Activated CD8-positive, alpha-beta memory T cell treated with anti-CD3 and anti-CD28 coated beads for 4 hours (primary cell): ENCODE measurements around the gene PTPRN2.
"Not testable (repeated sequence)": the region's sequence is repeated elsewhere in the genome, so short reads cannot be mapped to it uniquely, and the experiment has no call there.

Experiments used
- DNase-seq, 2 donors: peaks; one replicate each; pipeline ENCODE4 v3.0.0-alpha.2; 2020; ENCODE audit warnings: low read depth in 2 of 2

The PTPRN2 gene

DNA sequence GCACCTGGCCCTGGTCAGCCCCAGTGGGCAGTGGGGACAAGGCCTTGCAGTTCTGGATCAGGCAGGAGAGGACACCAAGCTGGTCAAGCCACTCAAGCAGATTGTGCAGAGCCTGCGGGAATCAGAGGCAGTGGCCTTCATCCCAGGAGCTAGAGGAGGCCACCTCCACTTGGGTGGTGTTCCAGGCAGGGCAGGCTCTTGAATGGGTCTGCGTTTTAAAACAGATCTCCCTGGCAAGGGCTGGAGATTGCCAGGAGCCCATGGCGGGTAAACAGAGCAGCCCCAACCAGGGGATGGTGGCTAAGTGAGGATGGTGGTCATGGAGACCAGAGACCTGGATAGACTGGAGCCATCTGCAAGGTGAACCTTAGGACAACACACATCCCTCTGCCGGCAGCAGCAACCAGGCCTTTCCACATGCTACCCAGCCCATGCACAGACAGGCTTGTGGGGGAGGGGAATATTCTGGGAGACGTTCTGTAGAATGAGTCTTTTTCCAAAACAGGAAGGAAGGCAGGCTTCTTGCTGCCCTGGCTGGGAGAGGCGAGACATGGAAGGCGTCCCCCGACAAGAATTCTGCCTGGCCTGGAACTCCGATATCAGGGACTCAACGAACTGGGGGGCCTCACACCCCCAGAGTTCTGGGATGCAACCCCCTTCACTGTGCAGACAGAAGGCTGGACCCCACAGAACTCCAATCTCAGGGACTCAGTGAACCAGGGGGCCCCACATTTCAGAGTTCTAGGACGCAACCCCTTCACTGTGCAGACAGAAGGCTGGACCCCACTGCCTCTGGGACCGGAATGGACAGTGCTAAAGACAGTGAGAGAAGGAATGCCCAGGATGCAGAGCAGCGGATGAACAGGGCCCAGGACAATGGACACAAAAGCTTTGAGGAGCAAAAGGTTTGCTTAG, 264.8 kb downstream of the PTPRN2 start:
- DNase-seq = no peak

DNA sequence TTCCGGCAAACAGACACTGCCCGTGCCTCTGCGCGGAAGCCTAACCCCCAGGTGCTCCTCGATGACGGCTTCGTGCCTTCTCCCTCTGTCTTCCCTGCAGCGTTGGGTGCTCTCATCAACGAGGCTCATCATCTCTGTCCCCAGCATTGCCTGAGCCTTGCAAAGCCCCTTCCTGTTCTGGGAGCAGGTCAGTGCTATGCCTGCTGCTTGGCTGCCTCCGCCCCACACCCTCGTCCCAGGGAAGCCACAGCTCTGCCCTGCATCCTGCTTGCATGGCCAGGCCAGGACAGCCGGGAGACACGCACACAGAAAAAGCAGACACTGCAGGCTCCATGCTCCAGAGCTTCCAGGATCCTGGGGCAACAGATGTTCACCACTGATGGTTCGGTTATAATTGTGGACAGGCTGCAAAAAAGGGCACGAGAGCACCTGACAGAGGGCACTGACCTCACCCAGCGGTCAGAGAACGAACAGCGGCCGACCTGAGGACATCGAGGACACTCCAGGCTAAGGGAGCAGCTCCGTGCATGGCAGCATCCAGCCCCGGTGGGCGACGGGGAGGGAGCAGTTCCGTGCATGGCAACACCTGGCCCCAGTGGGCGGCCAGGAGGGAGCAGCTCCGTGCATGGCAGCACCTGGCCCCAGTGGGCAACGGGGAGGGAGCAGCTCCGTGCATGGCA, 265.5 kb downstream of the PTPRN2 start:
- no peak for DNase-seq

DNA sequence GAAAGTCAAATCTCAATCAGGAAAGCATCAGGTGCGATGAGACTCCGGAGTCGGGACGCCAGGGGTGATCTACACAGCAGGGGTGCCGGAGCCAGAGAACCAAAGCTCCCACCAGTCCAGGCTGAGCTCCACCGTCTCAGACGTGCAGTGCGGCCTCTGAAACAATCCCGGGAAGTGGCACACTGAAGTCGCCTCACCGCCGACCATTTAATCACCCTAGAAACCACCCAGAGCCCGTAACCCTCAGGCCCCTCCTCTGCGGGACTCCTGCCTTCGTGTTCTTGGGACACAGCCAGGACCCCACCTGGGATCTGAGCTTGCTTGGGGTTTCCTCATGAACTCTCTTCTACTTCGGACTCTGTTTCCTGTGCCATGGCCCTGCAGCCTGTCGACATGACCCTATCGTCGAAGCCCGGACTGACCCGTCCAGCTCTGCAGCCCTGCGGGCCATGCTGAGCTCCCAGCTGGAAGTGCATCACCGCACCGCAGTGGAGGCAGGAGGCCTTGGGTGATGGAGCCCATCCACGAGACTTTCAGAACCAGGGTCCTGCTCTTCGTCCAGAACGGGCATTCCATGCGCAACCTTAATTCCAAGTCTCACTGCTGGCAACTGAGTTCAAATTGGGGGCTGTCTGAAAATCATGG, 266.4 kb downstream of the PTPRN2 start:
- no peak for DNase-seq

DNA sequence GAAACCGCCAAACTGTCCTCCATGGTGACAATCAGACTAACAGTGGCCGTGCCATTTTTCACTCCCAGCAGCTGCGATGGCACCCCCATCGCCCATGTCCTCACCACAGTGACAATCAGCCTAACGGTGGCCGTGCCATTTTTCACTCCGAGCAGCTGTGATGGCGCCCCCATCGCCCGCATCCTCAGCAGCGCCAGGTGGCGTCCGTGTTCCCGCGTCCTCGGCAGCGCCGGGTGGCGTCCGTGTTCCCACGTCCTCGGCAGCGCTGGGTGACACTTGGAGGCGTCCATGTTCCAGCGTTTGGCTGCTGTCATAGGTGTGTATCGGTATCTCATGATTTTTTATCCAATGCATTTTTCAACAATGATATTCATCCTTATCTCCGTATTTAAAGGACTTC, 267.3 kb downstream of the PTPRN2 start:
- no peak for DNase-seq

DNA sequence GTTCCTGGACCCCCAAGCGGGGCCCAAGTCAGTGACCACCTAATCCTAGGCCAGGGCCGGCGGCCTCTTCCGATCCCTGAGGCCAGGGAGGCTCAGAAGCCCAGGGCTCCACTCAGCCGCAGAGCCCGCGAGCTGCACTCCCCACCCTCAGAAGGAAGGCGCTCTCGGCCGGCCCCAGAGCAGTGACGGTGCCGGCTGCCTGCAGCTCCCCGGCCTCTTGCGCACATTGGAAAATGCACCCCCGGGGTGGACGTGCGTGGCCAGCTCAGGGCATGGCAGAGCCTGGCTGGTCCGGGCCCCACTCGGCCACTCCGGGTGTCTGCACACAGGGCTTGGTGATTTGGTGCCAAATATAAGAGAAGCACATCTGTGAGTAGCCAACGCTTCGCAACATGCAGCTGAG, 269.1 kb downstream of the PTPRN2 start:
- DNase-seq = no peak

DNA sequence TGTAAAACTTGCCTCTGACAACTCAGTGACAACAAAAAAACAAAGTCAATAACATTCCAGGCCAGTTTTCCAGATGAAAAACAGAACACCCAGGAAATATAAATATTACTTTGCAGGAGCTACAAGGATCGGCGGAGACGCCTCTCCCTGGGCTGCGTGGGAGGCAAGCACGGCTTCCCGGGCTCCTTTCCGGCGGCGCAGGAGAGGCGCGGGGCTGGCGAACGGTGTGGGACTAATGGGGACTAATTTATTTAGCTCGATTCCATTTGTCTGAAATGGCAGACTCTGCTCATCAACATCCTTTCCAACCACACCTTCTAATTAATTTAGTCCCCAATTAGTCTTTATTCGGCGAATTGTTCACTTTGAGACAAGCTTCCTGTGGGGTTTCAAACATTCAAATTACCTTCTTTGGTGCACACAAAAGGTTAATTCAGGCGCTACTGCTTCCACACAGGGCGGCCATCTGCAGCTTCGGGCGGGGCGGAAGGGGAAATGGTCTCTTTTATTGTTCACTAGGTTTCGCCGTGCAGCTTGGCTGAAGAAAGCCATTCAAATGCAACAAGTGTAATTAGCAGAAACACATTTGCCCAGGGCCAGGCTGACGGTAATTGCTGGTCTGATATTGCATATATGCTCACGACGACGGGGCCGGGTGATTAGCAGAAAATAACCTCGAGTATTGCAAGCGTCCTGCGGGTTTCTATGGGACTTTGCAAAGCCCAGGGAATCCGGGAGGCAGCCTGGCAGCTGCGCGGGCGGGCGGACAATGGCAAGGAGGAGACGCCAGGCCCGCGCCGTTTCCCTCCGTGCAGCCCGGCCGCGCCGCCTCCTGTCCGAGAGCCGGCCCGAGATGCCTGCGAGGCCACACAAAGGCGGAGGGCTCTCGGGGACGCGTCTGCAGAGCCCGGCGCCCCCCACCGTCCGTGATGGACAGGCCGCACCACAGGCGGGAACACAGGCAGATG, 270.1 kb downstream of the PTPRN2 start:
- DNase-seq = no peak

DNA sequence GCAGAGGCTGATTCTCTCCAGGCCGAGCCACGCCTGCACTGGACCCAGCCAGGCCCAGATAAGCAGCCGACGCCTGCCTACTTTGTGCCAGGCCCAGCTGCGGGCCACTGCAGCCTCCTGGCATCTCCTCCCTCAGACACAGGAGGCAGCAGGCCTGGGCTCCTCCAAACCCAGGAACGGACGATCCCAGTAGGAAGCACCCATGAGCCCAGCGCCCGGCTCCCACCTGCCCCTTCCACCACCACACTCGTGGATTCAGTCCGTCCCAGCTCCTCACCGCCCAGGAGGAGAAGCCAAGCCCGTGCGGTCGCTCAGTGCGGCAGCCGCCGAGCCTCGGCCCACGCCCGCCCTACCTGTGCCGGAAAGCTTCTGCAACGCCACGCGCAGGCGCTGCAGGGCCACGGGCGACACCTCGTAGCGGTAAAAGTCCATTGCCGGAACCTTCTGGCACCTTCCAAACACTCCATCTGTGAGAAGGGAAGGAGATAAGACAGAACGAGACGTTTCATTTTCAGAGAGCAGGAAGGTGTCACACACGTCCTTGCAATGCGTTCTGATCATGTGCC, 271.1 kb downstream of the PTPRN2 start:
- no peak for DNase-seq

DNA sequence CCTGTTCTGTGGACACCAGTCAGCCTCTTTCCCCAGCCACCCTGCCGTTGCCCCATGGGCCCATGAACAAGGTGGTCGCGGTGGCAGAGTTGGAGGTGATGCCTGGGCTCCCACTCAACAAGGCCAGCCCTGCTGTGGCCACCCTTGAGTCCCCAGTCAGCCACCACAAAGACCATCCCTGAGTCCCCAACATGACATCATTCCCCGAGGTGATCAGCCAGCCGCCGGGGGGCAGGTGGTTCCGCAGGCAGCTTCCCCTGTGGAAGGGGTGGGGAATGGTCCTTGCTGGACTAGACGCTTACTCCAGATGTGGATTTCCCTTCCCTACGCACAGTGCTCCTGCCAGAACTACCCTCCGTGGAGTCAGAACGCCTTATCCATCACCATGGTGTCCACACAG, 271.7 kb downstream of the PTPRN2 start:
- DNase-seq = no peak

DNA sequence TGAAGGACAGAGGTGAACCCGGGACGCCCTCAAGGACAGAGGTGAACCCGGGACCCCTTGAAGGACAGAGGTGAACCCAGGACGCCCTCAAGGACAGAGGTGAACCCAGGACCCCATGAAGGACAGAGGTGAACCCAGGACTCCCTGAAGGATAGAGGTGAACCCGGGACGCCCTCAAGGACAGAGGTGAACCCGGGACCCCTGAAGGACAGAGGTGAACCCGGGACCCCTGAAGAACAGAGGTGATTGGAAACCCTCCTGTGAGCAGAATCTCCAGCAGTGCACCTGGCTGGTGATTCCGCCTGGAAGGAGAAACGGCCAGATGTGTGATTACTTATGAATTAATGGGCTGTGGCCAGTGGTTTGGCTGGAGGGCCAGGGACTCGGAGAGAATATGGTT, 272.3 kb downstream of the PTPRN2 start:
- DNase-seq = no peak

DNA sequence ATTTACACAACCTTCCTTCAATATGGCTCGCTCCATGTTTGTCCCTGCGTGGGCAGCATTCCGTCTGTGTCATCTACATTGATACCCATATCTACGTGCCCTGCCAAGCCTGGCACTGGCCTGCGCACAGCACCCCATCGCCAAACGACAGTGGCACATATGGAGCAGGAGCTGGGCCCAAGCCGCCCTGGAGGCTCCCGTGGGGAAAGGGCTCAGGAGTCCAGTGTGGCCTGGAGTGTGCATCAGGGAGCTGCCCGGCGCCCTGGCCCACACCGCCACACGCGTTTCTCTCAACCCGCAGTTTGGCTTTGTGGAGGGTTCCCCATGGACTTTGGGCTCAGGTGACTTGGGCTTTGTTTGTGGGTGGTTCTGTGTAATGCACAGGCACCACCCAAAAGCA, 273.2 kb downstream of the PTPRN2 start:
- no peak for DNase-seq

DNA sequence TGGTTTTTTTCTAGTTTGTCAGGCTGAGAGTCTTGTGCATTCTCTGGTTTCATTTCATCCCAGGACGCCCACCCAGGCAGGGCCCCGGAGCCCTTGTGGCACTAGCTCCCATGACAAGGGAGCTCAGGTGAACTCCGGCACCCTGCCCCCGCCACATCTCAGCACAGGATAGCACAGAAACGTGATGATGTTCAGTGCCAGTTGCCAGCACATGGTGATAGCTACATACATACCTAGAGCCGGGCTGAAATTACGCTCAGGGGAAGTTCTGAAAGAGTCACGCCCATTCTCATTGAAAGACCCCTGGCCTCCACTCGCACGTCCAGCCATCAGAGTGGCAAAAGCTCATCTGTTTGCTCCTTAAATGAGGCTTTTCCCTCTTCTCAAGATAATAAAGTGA, 273.7 kb downstream of the PTPRN2 start:
- DNase-seq = no peak

DNA sequence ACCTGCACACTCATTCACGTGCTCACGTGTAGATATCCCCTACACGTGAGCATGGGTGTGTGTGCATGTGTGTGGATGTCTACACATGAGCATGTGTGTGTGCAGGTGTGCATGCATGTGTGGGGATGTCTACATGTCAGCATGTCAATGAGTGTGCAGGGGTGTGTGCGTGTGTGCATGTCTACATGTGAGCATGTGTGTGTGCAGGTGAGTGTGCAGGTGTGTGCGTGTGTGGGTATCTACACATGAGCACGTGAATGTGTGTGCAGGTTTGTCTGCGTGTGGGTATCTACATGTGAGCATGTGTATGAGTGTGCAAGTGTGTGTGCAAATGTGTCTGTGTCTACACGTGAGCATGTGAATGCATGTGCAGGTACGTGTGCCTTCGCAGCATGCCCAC, 274.8 kb downstream of the PTPRN2 start:
- no peak for DNase-seq

DNA sequence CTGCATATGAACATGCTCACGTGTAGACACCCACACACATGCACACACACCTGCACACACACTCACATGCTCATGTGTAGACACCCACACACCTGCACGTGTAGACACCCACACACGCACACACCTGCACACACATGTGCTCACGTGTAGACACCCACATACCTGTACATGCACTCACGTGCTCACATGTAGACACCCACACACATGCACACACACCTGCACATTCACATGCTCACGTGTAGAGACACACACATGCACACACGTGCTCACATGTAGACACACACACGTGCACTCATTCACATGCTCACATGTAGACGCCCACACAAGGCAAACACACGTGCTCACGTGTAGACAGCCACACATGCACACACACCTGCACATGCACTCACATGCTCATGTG, 275.8 kb downstream of the PTPRN2 start:
- no peak for DNase-seq

DNA sequence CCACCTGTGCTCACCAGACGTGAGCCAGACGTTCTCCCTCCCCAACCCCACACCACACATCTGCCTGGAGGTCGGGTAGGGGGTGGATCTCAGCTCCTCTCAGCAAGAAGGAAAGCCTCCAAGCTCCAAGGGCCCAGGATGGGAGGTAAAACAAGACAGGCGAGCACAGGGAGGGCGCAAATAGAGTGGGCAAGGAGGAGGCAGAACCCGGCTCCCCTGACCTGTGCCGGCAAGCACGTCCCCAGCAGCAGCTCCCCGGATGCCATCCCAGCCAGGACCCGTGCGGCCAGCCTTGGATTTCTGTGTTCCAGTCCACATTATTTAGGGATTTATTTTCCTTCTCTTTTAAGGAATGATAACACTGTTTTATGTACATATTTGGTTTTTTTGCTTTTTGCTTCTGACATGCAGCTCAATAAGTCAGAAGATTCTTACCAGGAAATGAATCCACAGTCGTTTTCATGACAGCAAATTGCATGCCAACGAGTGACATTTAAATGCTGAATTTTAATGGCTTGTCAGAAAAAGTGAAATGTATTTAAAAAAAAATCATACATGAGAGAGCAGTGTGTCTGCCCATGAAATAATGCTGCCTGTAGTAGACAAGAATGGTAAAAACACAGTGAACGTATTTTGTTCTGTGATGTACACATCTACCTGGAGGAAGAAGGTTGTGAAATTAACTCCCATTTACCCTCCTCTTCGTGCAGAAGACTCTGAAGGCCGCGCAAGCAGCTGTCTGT, 276.5 kb downstream of the PTPRN2 start:
- DNase-seq = no peak

DNA sequence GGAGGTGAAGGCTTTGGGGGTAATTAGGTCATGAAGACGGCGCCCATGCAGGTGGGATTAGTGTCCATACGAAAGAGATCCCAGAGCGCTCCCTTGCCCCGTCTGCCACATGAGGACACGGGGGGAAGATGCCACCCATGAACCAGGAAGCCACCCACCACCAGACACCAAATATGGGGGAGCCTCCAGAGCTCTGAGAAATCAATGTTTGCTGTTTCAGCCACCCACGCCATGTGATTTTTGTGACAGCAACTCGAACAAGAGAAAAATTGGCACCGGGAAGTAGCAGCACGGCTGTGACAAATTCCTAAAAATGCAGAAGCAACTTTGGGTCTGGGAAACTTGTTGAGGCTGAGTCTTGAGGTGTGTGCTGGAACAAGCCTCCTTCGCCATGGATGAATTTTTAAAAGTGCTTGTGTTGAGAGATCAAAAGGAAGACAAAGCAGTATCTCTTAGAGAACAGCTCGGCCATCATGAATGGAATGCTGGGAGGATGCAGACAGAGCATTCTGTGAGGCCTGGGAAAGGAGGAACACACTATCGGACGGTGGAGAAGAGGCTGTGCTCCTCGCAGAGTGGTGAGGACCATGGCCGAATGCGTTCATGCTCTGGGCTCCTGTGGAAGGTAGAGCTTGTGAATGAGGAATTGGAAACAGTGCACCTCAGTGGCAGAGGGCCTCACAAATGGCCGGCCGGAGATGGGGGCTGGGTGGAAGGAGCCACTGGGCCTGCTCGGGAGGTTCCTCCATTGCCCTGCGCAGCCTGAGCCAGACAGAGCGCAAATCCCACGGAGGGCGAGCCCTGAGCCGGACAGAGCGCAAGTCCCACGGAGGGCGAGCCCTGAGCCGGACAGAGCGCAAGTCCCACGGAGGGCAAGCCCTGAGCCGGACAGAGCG, 277.5 kb downstream of the PTPRN2 start:
- DNase-seq = no peak

DNA sequence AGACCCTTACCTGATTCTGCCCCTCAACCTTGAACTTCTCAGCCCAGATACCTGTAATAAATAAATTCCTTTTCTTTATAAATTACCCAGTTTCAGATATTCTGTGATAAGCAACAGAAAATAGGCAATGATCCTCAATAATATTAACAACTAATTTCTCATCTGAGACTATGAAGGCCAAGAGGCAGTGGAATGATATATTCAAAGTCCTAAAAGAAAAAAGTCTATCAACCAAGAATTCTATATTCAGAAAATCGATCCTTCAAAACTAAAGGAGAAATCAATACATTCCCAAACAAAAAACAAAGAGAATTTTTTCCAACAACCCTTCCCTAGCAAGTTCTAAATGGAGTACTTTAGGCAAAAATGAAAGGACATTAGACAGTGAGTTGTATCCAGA, 279.6 kb downstream of the PTPRN2 start:
- no peak for DNase-seq

DNA sequence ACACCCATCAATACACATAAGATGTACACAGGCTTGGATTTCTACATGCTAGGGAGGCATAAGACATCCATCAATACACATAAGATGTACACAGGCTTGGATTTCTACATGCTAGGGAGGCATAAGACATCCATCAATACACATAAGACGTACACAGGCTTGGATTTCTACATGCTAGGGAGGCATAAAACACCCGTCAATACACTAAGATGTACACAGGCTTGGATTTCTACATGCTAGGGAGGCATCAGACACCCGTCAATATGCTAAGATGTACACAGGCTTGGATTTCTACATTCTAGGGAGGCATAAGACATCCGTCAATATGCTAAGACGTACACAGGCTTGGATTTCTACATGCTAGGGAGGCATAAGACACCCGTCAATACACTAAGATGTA, 283.6 kb downstream of the PTPRN2 start:
- DNase-seq = not testable (repeated sequence)

DNA sequence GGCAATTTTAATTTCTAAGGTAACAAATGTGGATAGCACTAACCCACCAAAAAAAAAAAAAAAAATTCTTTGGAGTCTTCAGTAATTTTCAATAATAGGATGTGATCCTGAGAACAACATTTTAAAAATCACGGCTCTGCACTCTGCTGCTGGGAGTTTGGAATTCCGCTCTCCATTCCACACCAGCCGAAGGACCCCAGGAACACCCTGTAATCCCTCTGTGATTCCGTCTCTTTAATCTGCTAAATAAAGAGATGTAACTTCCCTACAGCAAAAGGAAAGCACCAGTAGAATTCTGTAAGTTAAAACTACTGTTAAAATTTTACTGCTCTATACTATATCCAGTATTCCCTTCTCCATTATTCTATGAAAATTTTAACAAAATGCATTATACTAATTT, 284.5 kb downstream of the PTPRN2 start:
- no peak for DNase-seq

DNA sequence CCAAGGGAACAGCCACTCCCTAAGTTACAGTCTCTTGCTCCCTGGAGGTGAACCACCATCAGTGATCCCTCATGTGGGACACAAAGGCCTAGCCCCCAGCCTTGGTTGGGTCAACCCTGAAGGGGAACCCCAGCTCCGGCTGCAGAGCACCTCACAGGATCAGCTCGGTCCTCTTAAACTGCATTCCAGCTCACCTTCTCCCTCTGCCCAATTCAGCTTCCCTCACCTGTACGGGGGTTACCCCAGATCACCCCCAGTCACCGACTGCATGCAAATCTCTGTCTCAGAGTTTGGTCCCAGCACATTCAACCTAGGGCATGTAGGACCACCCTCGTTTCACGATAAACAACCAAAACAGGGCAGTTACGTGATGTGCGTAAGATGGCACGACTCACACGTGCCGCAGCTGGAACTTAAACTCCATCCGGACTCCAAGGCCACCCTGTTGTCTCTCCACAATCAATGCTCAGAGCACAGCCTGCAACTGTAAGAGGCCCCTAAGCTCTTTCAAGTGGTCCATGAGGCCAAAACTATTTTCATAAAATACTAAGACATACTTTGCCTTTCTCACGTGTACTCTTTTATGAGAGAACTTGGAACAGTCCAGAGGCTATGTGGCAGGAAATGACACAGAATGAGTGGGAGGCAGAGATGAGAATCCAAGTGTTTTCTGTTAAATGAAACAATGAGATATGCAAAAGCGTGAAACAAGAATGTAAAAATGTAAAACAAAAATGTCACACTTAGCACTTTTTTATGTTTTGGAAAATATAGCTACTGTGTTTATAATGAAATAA, 285.2 kb downstream of the PTPRN2 start:
- DNase-seq = no peak
